GM21737 (cell line): ENCODE measurements around the gene BLNK.
A peak's percentile ranks its signal among the peaks of the same experiment; 100 is the strongest.

Experiments used
- ATAC-seq: cut with Tn5 transposase; IDR thresholded peaks from one replicate; pipeline ENCODE4 v1.9.1; 2021; ENCODE audit warnings: mild to moderate bottlenecking, moderate library complexity; ENCODE audit not compliant: unreplicated experiment

BLNK gene

DNA sequence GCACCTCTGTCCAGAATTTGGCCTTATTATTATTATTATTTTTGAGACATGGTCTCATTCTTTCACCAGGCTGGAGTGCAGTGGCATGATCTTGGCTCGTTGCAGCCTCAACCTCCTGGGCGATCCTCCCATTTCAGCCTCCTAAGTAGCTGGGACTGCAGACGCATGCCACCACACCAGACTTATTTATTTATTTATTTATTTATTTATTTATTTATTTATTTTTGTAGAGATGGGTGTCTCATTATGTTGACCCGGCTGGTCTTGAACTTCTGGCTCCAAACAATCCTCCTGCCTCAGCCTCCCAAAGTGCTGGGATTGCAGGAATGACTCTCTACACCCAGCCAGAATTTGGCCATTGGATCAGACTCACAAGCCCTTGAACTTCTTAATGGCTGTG is 6.4 kb downstream of the BLNK start:
- ATAC-seq = no peak

- no peak for ATAC-seq
Measured at GRCh38 chr10:96263669-96264068, 7.7 kb downstream of the BLNK start.

GRCh38 chr10:96263176-96263575 is 8.2 kb downstream of the BLNK start:
- no peak for ATAC-seq

DNA sequence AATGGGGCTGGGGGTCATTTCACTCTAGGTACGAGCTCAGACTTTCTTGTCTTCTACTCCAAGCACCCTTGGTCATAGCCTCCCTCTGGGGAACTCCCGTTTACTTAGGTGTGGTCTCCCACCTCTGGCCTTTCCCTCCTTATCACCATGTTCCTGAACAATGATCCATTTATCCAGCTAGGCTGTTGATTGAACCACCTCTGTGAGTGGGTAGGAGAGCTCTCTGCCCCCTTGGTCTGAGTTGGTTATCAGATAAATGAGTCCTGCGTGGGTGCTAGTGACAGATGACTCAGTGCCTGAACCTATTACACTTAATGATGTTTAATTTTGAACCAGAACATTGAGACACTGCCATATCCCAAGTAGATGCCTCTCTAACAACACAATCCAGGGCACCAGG is 9.4 kb downstream of the BLNK start:
- no peak for ATAC-seq

- ATAC-seq = no peak
Measured at GRCh38 chr10:96261132-96261531, 10.2 kb downstream of the BLNK start.

DNA sequence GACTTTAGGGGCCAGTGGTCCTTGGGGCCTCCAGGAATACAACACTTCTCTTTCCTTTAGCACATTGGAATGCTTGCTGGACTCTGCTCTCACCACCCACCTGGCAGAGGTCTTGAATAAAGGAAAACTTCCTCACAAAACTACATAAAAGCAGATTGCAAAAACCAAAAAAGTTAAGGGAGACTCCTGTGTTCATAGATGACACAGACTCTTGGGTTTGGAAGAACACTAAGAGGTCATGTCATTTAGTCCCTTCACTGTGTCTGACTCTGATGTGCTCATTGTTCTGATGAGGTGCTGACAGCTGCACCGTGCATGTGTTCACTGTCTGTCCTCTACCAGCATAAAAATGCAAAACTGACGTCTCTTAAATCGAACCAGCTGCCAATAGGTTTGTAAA is 11.4 kb downstream of the BLNK start:
- no peak for ATAC-seq

- no peak for ATAC-seq
Measured at GRCh38 chr10:96259150-96259549, 12.2 kb downstream of the BLNK start.

- no peak for ATAC-seq
Measured at GRCh38 chr10:96257944-96258343, 13.4 kb downstream of the BLNK start.

DNA sequence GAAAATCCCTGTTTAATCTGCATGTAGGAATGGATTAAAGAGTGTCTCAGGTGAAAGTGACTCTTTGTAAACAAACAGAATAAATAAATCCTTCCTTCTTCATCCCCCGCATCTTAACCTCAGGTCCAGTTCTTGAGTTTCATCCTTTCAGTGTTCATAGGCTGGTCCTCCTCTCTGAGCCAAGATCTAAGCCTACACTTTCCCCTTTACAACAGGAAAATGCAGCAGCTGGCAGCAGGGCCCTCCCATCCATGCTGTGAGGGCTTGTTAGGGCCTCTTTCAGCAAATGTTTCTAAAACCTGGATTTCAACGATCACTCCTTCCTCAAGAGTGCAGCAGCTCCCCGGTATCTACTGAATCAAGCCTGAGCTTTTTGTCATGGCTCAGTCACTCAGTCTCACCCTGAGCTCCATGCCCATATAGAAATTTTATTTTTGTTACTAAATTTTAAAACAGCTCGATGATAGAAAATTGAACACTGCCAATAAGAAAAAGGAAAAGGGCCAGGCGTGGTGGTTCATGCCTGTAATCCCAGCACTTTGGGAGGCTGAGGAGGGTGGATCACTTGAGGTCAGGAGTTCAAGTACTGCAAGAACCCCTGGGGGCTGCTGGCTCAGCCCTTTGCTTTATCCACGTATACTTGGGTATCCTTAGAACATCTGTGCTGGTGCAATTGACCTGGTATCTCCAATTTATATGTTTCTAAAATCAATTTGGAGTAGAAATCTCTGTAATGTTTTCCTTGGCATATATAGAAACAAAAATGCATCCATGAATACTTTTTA is 15.6 kb downstream of the BLNK start:
- no peak for ATAC-seq

DNA sequence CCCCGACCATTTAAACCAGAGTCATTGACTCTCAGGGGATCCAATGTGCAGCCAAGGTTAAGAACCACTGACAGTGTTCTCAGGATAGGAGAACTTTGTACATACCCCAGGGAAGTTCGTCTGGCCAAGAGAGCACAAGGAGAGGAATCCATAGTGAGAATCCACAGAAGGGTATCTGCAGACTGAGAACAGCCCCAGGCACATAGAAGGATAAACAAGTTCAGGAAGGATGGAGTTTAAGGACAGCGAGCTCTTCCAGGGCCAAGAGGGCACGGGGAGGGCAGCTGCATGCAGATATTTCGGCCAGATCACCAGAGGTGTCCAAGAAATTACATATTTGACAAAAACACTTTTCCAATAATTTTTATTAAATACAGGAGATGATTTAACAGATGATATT is 16.4 kb downstream of the BLNK start:
- ATAC-seq = no peak

DNA sequence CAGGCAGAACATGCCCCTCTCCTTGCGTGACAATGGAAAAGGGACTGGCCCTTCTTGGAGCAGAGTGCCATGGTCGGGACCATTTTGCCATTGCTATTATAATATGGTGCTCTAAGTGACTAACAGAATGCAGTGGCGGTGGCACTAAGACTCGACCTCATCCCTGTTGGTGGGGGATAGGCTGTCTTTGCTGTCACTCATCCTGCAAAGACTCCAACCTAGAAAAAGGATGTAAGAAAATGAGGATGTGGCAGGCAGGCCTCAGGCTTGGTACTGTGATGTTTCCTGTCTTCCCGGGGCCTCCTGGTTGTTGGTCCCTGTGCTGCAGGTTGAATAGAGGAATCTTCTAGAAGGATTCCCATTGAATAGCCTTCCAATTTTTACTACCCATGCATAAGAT is 18.6 kb downstream of the BLNK start:
- ATAC-seq = no peak

- no peak for ATAC-seq
Measured at GRCh38 chr10:96250349-96250748, 21.0 kb downstream of the BLNK start.

DNA sequence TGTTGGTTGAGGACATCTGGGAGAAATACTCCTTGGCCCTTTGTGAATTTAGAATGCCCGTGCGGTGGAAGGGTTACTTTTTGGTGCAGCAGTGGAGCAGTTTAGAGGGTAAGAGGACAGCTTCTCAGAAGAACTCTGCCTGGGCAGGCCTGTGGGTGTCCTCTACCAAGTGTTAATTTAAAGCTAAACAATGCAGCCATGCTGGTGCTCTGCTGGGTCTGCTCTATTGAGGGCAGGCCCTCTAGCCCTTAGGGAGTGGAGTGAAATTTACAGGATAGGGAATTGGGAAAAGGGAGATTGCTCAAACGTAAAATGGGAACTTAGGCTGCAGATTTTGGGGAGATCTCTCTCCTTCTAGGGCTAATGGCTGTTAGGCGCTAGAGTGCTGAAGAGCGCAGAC is 22.1 kb downstream of the BLNK start:
- ATAC-seq = no peak

- ATAC-seq = peak; percentile 98
Measured at GRCh38 chr10:96244354-96244753, 27.0 kb downstream of the BLNK start.

DNA sequence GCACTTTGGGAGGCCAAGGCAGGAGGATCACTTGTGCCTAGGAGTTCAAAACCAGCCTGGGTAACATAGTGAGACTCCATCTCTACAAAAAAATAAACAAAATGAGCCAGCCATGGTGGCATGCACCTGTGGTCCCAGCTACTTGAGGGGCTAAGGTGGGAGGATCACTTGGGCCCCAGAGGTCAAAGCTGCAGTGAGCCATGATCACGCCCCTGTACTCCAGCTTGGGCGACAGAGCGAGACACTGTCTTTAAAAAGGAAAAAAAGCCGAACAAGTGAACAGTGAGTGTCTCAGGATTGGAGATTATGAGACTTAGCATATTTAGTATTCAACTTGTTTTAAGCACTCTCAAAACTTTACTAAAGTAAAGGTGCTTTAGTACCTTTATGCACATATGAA is 28.1 kb downstream of the BLNK start:
- no peak for ATAC-seq

DNA sequence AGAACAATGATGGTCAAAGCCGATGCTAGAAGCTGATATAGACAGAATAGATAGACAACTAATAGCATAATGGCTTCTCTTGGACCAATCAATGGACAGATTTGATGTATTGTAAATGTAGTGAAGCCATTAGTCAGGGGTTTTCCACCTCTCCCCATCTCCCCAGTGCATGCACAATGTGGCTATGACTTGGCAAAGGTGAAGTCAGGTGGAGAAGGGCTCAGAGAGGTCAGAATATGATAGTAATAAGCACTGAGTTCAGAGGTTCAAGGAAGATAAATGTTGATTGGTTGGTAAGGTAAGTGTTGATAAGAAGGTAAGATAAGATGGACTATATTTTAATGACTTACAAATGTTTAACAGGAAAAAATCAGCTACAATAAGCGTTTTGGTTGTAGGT is 28.5 kb downstream of the BLNK start:
- no peak for ATAC-seq

GRCh38 chr10:96238646-96239623 is 32.4 kb downstream of the BLNK start:
- no peak for ATAC-seq

DNA sequence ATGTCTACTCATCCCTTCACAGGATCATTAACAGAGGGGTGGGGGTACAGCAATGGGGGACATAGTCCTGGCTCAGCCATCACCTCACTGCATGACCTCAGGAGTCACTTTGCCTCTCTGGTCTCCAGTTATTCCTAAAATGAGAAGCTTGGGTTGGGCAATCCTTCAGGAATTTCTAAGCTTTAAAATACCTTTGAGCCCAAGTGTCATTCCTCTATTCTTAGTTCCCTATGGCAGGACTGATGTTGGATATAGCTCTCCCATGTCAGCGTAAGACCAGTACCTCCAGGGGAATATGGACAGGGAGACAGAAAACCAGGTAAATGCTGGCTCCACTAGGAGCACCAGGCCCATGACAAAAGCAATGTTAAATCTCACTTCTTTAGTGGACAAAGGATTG is 34.5 kb downstream of the BLNK start:
- no peak for ATAC-seq

GRCh38 chr10:96236090-96236478 is 35.3 kb downstream of the BLNK start:
- no peak for ATAC-seq

GRCh38 chr10:96235326-96236089 is 35.9 kb downstream of the BLNK start:
- ATAC-seq = no peak

DNA sequence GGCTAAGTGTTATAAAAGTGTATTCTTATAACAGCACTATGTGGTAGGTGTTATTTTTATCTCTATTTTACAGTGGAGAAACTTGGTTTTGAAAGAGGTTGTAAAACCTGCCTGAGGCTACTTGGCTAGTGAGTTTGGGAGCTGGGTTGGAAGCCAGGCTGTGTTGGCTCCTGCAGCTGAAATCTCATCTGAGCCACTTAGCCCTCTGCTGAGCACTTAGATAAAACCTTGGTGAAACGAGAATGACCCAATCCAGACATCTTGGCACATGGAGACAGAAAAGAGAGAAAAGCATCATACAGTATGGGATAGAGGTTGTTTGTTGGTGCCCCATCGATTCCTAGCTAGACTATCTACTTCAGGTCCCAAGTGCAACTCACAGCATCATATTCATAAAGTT is 37.4 kb downstream of the BLNK start:
- no peak for ATAC-seq
